Stimulated activated CD8-positive, alpha-beta memory T cell treated with anti-CD3 and anti-CD28 coated beads, Interleukin-4, amount 100 ng/mL, for 48 hours (primary cell): Measurements from ENCODE around the gene TYRO3.
"Not testable (repeated sequence)": the region's sequence is repeated elsewhere in the genome, so short reads cannot be mapped to it uniquely, and the experiment has no call there.

ENCODE experiments used
- DNase-seq: peaks from one replicate; pipeline ENCODE4 v3.0.0-alpha.2; 2020

TYRO3 gene

DNA sequence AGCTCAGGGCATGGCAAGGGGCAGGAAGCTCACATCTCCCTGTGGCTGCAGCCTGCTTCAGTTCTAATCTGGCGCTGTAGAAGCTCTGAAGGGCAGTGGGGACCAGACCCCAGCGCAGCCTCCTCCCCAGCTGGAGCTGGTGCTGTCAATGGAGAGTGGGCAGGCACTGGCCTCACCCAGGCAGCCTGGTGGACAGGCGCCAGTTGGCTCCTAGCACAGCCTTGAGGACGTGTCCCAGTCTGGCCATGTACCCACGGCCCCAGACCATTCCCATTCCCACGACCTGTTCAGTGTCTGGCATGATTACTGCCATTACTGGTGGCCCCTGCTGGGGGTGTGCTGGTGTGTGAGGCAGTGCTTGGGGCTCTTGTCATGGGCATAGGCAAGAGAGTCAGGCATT, 16.3 kb downstream of the TYRO3 start:
- no peak for DNase-seq

DNA sequence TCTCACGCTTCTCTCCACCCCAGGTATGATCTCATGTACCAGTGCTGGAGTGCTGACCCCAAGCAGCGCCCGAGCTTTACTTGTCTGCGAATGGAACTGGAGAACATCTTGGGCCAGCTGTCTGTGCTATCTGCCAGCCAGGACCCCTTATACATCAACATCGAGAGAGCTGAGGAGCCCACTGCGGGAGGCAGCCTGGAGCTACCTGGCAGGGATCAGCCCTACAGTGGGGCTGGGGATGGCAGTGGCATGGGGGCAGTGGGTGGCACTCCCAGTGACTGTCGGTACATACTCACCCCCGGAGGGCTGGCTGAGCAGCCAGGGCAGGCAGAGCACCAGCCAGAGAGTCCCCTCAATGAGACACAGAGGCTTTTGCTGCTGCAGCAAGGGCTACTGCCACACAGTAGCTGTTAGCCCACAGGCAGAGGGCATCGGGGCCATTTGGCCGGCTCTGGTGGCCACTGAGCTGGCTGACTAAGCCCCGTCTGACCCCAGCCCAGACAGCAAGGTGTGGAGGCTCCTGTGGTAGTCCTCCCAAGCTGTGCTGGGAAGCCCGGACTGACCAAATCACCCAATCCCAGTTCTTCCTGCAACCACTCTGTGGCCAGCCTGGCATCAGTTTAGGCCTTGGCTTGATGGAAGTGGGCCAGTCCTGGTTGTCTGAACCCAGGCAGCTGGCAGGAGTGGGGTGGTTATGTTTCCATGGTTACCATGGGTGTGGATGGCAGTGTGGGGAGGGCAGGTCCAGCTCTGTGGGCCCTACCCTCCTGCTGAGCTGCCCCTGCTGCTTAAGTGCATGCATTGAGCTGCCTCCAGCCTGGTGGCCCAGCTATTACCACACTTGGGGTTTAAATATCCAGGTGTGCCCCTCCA, 19.1 kb downstream of the TYRO3 start:
- no peak for DNase-seq

DNA sequence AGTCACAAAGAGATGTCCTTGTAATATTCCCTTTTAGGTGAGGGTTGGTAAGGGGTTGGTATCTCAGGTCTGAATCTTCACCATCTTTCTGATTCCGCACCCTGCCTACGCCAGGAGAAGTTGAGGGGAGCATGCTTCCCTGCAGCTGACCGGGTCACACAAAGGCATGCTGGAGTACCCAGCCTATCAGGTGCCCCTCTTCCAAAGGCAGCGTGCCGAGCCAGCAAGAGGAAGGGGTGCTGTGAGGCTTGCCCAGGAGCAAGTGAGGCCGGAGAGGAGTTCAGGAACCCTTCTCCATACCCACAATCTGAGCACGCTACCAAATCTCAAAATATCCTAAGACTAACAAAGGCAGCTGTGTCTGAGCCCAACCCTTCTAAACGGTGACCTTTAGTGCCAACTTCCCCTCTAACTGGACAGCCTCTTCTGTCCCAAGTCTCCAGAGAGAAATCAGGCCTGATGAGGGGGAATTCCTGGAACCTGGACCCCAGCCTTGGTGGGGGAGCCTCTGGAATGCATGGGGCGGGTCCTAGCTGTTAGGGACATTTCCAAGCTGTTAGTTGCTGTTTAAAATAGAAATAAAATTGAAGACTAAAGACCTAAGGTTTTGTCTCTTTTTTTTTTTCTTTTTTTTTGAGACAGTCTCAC, 19.8 kb downstream of the TYRO3 start:
- DNase-seq: no peak

DNA sequence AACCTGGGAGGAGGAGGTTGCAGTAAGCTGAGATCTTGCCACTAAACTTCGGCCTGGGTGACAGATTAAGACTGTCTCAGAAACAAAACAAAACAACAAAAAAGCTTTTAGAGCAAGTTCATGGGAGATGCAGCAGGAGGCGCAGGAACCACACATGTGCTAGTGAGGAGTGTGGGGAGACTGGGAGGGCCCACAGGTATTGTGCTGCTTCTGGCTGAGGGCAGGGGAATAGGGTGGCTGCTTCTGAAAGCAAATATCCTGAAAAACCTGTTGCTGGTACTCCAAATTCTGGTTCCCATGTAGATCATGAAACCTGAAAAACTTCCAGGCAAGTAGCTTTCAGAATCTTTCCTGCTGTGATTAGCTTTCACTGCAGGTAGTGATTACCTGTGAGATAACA, 22.1 kb downstream of the TYRO3 start:
- DNase-seq: no peak

DNA sequence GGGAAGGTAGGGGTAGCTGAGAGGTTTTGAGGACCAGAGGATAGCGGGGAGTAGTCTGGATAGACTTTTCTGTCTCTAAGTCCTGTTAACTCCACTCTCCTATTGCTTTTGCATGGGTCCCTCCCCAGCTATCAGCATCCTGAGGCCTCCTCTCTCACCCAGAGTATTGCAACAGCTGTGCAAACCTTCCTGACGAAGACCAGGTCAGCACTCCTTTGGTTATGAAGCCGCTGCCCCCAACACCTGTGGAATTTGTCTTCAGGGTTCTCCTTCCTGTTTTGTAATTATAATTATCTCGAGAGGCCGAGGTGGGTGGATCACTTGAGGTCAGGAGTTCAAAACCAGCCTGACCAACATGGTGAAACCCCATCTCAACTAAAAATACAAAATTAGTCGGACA, 24.8 kb downstream of the TYRO3 start:
- DNase-seq: no peak

DNA sequence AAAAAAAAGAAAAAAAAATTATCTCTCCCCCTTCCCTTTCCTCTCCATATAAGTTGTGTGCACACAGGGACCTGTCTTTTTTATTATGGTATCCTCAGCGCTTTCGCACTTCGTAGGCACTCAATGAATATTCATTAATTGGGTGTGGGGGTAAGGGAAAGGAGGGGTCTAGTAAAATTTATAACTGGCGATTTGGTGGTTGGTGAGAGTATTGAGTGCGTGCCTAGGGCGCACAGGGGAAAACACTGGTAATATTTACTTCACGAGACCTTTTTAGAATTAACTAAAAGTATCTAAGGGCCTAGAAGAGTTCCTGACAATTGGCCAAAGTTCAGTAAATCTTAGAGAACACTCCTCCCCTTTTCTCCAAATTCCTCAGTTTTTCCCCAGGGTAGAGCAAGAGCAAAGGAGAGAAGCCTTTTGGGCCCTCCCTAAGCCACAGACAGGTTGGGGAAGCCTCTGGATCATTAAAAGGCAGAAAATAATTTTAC, 25.7 kb downstream of the TYRO3 start:
- DNase-seq: no peak

DNA sequence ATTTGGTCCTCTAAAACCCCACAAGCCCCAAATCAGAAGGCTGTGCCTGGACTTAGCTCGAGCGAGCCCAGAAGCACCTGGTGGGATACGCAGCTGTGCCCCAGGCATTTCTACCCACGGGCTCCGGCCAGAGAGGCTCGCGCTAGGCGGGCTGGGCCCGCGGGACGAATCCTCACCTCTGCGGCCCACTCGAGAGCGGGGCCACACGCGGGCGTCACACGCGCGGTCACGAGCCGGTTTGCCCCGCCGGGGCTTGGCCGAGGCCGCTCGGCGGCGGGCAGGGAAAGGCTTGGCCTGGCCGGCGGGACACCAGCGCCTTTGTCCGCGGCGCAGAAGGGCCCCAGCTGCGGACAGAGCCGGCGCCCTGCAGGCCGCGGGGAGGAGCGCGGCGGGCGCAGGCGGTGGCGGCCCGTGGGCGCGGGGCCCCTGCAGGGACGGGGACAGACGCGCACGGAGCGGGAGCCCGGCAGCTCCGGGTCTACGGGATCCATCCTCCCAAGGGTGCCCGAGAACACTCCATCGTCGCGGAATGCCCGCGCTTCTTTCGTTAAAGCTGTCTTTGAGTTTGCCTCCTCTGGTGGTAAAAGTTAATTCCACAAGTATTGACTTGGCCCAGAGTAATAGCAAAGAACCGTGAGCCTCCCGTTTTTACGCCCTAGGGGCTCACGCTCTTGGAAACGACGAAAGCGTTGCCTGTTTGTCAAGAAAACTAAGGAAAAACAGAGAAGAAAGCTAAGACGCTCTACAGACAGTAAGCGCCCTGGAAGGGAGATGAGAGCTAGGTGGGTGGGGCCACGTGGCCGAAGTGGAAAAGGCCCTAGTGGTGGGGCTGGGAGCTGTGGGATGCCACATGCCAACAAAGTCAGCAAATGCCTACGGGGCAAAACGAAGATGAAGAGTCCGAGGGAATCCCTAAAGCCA, 26.4 kb downstream of the TYRO3 start:
- peak; percentile 64 for DNase-seq

DNA sequence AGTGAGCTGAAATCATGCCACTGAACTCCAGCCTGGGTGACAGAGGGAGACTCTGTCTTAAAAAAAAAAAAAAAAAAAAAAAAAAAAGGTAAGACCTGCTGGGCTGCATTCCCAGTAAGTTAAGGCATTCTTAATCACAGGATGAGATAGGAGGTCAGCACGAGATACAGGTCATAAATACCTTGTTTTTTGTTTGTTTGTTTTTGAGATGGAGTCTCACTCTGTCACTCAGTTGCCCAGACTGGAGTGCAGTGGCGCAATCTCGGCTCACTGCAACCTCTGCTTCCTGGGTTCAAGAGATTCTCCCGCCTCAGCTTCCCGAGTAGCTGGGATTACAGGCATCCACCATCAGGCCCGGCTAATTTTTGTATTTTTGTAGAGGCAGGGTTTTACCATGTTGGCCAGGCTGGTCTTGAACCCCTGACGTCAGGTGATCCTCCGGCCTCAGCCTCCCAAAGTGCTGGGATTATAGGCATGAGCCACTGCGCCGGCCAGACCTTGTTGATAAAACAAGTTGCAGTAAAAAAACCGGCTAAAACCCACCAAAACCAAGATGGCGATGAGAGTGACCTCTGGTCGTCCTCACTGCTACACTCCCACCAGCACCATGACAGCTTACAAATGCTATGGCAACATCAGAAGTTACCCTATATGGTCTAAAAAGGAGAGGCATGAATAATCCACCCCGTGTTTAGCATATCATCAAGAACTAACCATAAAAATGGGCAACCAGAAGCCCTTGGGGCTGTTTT, 27.7 kb downstream of the TYRO3 start:
- not testable (repeated sequence) for DNase-seq

DNA sequence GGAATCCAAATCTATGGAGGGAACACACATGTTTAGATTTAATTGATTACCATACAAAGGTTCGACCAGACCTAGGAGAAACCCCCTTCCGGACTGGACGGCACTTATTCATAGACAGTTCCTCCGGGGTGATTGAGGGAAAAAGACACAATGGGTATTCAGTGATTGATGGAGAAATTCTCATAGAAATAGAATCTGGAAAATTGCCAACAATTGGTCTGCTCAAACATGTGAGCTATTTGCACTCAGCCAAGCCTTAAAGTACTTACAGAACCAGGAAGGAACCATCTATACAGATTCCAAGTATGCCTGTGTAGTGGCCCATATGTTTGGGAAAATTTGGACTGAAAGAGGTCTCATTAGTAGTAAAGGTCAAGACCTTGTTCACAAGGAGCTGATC, 30.0 kb downstream of the TYRO3 start:
- DNase-seq: not testable (repeated sequence)

DNA sequence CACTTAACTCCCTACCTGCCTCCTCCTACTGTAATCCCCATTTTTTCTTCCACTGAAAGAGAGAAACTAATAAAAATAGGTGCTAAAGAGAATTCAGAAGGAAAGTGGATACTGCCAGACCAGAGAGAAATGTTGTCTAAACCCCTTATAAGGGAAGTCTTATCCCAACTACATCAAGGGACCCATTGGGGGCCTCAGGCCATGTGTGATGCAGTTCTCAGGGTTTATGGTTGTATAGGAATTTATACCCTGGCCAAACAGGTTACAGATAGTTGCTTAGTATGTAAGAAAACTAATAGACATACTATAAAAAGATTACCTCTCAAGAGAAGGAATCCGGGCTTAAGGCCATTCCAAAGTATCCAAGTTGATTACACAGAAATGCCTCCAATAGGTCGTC, 30.6 kb downstream of the TYRO3 start:
- not testable (repeated sequence) for DNase-seq

DNA sequence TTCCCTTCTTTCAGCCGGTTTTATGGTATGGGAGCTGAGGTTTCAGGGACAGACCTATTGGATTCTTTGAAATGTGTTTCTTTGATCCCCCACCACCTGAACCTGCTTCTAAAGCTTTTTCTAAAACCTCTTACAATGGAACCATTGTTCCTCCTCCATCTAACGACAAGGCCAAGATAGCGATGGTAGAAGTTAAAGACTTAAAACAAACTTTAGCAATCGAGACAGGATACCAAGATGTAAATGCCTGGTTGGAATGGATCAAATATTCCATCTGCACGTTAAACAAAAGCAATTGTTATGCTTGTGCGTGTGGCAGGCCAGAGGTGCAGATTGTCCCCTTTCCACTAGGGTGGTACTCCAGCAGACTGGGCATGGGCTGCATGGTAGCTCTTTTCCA, 32.2 kb downstream of the TYRO3 start:
- DNase-seq: not testable (repeated sequence)

DNA sequence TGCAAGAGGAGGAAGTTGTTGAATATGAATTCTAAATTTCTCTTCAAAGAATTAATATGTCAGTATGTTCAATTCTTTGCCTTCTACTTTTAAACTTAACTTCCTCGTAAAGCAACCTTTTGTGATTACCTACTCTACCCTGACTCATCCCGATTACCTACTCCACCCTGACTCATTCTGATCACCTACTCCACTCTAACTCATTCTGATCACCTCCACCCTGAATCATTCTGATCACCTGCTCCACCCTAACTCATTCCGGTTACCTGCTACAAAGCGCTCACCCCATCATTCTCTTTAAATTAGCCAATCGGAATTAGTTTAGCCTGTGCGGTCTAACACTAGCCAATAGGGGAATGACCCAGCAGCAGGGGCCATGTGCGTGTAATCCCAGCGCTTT, 33.7 kb downstream of the TYRO3 start:
- not testable (repeated sequence) for DNase-seq

DNA sequence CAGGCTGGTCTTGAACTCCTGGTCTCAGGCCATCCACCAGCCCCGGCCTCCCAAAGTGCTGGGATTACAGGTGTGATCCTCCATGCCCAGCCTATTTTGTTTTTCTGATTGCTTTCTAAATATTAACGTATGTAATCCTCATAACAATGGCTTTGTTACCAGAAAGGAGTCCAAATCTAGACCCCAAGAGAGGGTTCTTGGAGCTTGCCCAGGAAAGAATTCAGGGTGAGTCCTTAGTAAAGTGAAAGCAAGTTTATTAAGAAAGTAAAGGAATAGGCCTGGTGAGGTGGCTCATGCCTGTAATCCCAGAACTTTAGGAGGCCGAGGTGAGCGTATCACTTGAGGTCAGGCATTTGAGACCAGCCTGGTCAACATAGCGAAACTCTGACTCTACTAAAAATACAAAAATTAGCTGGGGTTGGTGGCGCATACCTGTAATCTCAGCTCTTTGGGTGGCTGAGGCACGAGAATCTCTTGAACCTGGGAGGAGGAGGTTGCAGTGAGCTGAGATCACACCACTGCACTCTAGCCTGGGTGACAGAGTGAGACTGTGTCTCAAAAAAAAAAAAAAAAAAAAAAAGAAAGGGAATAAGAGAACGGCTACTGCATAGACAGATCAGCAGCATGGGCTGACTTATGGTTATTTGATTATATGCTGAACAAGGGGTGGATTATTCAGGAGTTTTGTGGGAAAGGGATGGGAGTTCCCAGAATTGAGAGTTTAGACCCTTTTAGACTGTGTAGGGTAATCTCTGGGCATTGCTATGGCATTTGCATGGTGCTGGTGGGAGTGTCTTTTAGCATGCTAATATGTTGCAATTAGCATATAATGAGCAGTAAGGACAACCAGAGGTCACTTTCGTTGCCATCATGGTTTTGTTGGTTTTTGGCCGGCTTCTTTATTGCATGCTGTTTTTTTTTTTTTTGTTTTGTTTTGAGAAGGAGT, 36.1 kb downstream of the TYRO3 start:
- no peak for DNase-seq

DNA sequence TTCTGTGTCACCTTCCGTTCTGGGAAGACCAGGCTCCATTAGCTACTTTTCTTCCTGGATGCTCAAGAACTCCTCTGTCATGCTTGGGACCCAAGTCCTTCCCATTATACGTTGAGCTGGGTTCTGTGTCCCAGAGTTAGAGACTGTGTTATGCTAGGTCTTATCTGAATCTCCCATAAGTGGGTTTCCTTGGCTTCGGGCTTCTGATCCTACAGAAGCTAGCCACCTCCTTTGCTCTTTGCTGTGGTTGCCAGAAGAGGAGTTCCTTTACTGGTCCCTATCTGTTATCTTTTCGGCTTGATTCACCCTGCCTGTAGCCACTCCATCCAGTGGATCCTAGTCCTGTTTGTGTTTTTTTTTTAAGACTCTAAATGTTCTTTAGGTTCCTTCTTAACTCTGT, 38.0 kb downstream of the TYRO3 start:
- no peak for DNase-seq

DNA sequence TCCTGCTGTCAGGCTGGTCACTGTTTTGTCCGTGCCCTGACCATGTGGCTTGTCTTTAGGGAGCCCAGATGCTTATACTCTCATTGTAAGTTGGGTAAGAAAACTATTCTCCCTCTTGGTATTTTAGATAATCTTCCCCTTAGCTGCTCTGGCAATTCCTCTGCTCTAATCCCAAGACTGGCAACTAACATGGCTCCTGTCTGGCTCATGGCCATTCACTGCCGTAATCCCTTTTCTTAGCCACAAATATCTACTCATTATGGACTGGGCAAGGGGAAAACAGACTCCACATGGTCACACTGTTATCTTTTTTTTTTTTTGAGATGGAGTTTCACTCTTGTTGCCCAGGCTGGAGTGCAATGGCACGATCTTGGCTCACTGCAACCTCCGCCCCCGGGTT, 38.8 kb downstream of the TYRO3 start:
- no peak for DNase-seq

DNA sequence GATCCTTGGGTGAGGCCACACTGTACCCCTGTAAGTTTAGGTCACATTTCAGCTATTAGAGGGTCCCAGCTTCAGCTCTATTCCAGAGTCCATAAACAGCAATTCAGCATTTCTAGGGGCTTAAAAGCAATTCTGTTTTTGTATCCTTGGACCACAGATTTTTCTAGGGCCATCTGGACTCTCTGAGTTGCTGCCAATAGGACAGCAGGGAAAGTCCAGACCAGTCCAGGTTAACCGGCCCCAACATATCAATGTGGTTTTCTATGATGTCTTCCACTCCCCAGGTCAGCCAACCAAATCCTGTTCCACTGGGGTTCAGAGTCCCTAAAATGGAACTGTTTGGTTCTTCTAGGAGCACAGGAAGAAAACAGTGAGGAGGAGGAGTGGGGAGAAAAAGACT, 40.0 kb downstream of the TYRO3 start:
- DNase-seq: no peak

DNA sequence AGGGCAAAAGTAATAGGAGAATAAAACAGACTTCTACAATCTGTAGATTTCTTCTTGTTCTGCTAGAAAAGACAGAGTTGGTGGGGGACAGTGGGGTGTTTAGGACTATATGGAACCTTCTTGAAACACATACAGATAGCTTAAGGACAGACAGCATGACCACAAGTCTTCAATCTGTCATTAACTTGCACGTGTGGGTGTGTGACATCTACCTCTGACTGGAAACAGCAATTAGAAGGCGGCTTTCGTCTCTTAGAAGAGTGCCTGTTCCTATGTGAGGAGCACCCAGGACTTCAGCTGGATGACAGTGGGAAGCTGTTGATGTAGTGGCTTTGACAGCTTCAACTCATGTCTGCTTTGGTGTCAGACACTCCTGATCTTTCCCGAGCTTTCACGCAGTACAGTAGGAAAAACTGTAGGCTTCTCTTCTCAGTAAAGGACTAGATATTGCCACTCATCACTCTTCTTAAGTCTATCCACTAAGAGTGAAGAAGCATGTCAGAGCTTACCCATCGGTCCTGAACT, 44.5 kb downstream of the TYRO3 start:
- DNase-seq: no peak

DNA sequence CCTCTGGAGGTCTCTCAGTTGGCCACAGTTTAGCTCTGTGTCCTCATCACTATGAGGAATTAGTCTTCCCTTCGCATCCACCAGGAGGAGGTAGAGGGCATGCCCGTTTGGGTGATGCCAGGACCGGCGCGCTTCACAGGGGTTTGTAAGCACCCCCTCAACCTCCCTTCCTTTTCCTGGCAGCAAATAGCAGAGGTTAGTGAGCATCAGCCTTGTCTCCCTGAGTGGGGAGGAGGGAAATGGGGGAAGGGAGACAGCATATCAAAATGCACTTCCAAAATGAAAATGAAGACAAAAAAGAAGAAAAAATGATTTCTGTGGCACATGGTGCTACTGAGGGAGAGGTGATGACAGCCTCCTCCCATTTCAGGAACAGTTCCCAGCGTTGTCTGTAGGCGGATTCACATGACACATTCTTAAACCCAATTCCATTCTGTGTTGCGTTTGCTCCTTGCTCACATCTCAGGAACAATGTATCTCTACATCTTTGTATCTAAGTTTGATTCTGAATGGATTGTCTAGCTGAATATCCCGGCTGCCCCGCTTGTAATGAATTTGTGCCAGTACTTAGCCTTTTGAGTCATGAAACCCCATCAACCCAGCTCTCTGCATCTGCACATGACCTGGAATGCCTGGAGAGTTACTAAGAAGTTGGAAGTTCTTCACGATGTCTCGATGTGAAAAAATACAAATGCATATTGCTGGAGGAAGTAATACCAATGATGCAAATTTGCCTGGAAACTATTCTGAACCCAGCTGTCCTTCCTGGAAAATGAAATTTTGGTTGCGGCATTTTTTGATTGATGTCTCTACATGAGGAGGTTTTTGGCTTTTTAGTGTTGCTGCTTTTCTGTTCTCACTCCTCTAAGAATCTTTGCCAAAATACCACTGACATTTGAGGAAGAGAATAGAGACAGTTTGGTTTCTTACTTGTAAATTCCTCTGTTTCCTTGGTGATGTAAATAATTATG, 45.2 kb downstream of the TYRO3 start:
- peak; percentile 69 for DNase-seq

DNA sequence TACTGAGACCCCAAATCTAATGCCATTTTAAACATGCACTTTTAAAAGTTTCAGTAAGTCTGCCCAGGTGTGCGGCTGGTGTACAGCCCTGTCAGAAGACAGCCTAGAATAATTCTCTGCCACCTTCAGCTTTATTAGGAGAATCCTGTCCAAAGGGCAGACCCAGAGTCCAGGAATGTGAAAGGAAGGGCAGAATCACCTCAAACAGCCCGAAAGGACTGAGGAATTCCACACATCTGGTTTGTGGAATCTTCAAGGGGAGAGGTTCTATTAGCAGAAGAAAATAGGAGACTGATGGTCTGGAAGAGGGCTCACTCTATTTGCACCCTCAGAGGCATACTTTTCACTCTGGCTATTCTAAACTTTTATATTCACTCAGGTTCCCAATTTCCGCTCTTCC, 46.6 kb downstream of the TYRO3 start:
- DNase-seq: no peak

DNA sequence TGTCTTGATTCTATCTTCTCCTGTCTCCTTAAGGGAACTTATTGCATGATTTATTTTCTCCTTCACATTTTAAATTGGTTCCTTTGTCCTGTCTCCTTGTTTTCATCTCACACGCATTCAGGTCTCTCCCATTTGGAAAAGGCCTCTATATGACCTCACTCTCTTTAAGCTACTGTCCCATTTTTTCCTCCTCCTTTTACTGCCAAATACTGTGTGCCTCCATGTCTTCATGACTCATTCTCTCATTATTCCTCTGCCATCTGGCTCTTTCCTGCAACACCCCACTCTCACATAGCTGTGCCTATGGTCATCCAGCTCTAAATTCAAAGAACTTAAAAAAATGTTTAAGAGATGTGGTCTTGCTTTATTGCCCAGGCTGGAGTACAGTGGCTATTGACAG, 48.0 kb downstream of the TYRO3 start:
- no peak for DNase-seq
